ENCODE data around the gene CTAG1B. TPM values are rescaled to one million over a fixed set of nuclear protein-coding genes. Genes with fewer than 3 reads are reported as not detected.

Gene CTAG1B
- total RNA-seq, 1 experiment from 2014 or later: not detected

- no peak overlapping the region for H3K27ac Mint-ChIP-seq (ENCODE audit: low read depth, unreplicated experiment)
- no peak for DNase-seq (ENCODE audit: unreplicated experiment)
- no peak overlapping the region for H3K4me3 Mint-ChIP-seq (ENCODE audit: unreplicated experiment)
- ChIA-PET CTCF (interaction anchor here (0.8 kb wide), 1 partner anchor 650 kb away, joined by 3 read pairs; no protein-coding TSS in a partner anchor), POLR2A (no interaction called here)
- H3K36me3 Mint-ChIP-seq (ENCODE audit: insufficient read depth, unreplicated experiment): no peaks in the 10 kb centered on the region
- H3K27me3 Mint-ChIP-seq (ENCODE audit: insufficient read depth, unreplicated experiment): no peaks in the 10 kb centered on the region
- intact Hi-C loops (cut with micrococcal nuclease): no loop called here
- BruUV-seq (replicated peaks): no TSS peak
- TF ChIP-seq CTCF (IDR thresholded peaks at IDR 0.05; ENCODE audit: unreplicated experiment): no peak
- H3K4me1 Mint-ChIP-seq (ENCODE audit: insufficient read depth, unreplicated experiment): peaks cover 53% of the 10 kb centered on the region
- H3K9me3 Mint-ChIP-seq (ENCODE audit: unreplicated experiment): peaks cover 7% of the 10 kb centered on the region
These were observed 16.9 kb downstream of the CTAG1B start for GRCh38 chrX:154602226-154602625.

- no peaks in the 10 kb centered on the region for H3K36me3 Mint-ChIP-seq (ENCODE audit: insufficient read depth, unreplicated experiment)
- peaks cover 57% of the 10 kb centered on the region for H3K4me1 Mint-ChIP-seq (ENCODE audit: insufficient read depth, unreplicated experiment)
- H3K27ac Mint-ChIP-seq (ENCODE audit: low read depth, unreplicated experiment): peak overlapping the region; percentile 33
- no peak overlapping the region for H3K4me3 Mint-ChIP-seq (ENCODE audit: unreplicated experiment)
- CTCF ChIA-PET: interaction anchor here (2.4 kb wide), 1 partner anchor 148 kb away, joined by 6 read pairs; no protein-coding TSS in a partner anchor
- H3K9me3 Mint-ChIP-seq (ENCODE audit: unreplicated experiment): no peaks in the 10 kb centered on the region
- TF ChIP-seq CTCF (IDR thresholded peaks at IDR 0.05; ENCODE audit: unreplicated experiment): no peak
- BruUV-seq (replicated peaks): no TSS peak
- intact Hi-C loops (cut with micrococcal nuclease): no loop called here
- POLR2A ChIA-PET: interaction anchor here (0.7 to 1.4 kb wide), 4 partner anchors 119 to 202 kb away, joined by 3 to 5 read pairs (median 4); partner anchors contain the start of gene RPL10
- H3K27me3 Mint-ChIP-seq (ENCODE audit: insufficient read depth, unreplicated experiment): no peaks in the 10 kb centered on the region
- peak; percentile 63 for DNase-seq (ENCODE audit: unreplicated experiment)
These were observed 18.2 kb downstream of the CTAG1B start for GRCh38 chrX:154600759-154601374.

- no peak for DNase-seq (ENCODE audit: unreplicated experiment)
- ChIA-PET CTCF (interaction anchor here (1.3 to 2.4 kb wide), 2 partner anchors 11 to 150 kb away, joined by 3 to 6 read pairs; no protein-coding TSS in a partner anchor), POLR2A (no interaction called here)
- Mint-ChIP-seq H3K27ac (ENCODE audit: low read depth, unreplicated experiment) (peak overlapping the region; percentile 33), H3K4me3 (ENCODE audit: unreplicated experiment) (no peak overlapping the region), H3K36me3 (ENCODE audit: insufficient read depth, unreplicated experiment) (no peaks in the 10 kb centered on the region), H3K9me3 (ENCODE audit: unreplicated experiment) (no peaks in the 10 kb centered on the region), H3K4me1 (ENCODE audit: insufficient read depth, unreplicated experiment) (peaks cover 61% of the 10 kb centered on the region), H3K27me3 (ENCODE audit: insufficient read depth, unreplicated experiment) (no peaks in the 10 kb centered on the region)
- intact Hi-C loops (cut with micrococcal nuclease): no loop called here
- no peak for TF ChIP-seq CTCF (IDR thresholded peaks at IDR 0.05; ENCODE audit: unreplicated experiment)
- no TSS peak for BruUV-seq (replicated peaks)
These were observed 19.6 kb downstream of the CTAG1B start for GRCh38 chrX:154599531-154599930.

- H3K9me3 Mint-ChIP-seq (ENCODE audit: unreplicated experiment): no peaks in the 10 kb centered on the region
- no peaks in the 10 kb centered on the region for H3K36me3 Mint-ChIP-seq (ENCODE audit: insufficient read depth, unreplicated experiment)
- intact Hi-C loops (cut with micrococcal nuclease): no loop called here
- TF ChIP-seq CTCF (IDR thresholded peaks at IDR 0.05; ENCODE audit: unreplicated experiment): no peak
- H3K4me3 Mint-ChIP-seq (ENCODE audit: unreplicated experiment): no peak overlapping the region
- peaks cover 52% of the 10 kb centered on the region for H3K4me1 Mint-ChIP-seq (ENCODE audit: insufficient read depth, unreplicated experiment)
- POLR2A ChIA-PET: interaction anchor here (0.6 kb wide), 1 partner anchor 82 kb away, joined by 3 read pairs; the partner anchor contains the start of gene FAM3A
- no peak overlapping the region for H3K27ac Mint-ChIP-seq (ENCODE audit: low read depth, unreplicated experiment)
- H3K27me3 Mint-ChIP-seq (ENCODE audit: insufficient read depth, unreplicated experiment): no peaks in the 10 kb centered on the region
- DNase-seq (ENCODE audit: unreplicated experiment): no peak
- CTCF ChIA-PET: interaction anchor here (0.9 to 1.3 kb wide), 3 partner anchors 11 to 225 kb away, joined by 3 read pairs; no protein-coding TSS in a partner anchor
- no TSS peak for BruUV-seq (replicated peaks)
These were observed 20.4 kb downstream of the CTAG1B start for GRCh38 chrX:154598656-154599055.
